ENCODE results near the gene SLC30A7. TPM values are rescaled to one million over a fixed set of nuclear protein-coding genes. Genes with fewer than 3 reads are reported as not detected.
"Not testable (repeated sequence)": the region's sequence is repeated elsewhere in the genome, so short reads cannot be mapped to it uniquely, and the experiment has no call there.

Gene SLC30A7
- total RNA-seq, 1 donor from 2014 or later = 12.5 TPM

DNA sequence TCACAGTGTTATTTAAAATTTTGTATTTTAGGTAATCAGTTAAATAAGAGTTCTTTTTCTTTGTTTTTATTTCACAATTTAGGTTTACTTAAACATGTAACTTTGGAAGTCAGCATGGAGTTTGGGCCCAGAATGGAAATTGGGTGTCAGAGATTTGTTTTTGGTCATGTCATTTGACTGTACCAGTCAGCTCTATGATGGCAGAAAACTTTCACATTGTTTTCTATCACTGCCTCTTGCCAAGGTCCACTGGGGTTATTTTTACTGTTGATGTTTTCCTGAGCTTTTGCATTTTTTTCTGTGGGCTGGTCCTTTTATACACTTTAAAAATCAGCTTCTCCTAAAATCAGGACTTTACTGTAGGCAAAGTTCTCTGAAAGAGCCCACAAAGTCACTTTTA is 54.4 kb downstream of the SLC30A7 start:
- no peak overlapping the region for H3K4me3 ChIP-seq (ENCODE audit: low read depth, low read length)
- no peak for DNase-seq (ENCODE audit: low read depth)
- TF ChIP-seq, protein P1, sequence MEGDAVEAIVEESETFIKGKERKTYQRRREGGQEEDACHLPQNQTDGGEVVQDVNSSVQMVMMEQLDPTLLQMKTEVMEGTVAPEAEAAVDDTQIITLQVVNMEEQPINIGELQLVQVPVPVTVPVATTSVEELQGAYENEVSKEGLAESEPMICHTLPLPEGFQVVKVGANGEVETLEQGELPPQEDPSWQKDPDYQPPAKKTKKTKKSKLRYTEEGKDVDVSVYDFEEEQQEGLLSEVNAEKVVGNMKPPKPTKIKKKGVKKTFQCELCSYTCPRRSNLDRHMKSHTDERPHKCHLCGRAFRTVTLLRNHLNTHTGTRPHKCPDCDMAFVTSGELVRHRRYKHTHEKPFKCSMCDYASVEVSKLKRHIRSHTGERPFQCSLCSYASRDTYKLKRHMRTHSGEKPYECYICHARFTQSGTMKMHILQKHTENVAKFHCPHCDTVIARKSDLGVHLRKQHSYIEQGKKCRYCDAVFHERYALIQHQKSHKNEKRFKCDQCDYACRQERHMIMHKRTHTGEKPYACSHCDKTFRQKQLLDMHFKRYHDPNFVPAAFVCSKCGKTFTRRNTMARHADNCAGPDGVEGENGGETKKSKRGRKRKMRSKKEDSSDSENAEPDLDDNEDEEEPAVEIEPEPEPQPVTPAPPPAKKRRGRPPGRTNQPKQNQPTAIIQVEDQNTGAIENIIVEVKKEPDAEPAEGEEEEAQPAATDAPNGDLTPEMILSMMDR (conservative IDR thresholded peaks at IDR 0.05; ENCODE audit: low read depth, low read length) = no peak

DNA sequence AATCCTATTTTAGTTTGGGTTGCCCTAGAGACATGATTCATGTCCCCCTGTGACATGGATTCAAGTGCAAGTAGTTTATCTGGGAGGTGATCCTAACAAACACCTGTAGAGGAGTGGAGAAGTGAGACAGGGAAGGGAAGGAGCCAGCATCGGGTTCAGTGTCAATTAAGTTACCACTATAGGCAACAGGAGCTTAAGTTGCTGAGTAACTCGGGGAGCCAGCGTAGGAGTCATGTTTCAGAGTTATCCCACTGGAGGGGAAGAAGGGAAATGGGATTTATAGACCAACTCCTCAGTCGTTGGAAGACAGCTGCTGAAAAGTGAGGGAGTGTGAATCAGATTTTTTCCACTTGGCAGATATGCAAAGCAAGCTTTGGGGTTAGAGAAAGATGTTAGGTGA is 54.9 kb downstream of the SLC30A7 start:
- no peak overlapping the region for H3K4me3 ChIP-seq (ENCODE audit: low read depth, low read length)
- DNase-seq (ENCODE audit: low read depth) = no peak
- TF ChIP-seq, protein P1 (conservative IDR thresholded peaks at IDR 0.05; ENCODE audit: low read depth, low read length) = no peak

DNA sequence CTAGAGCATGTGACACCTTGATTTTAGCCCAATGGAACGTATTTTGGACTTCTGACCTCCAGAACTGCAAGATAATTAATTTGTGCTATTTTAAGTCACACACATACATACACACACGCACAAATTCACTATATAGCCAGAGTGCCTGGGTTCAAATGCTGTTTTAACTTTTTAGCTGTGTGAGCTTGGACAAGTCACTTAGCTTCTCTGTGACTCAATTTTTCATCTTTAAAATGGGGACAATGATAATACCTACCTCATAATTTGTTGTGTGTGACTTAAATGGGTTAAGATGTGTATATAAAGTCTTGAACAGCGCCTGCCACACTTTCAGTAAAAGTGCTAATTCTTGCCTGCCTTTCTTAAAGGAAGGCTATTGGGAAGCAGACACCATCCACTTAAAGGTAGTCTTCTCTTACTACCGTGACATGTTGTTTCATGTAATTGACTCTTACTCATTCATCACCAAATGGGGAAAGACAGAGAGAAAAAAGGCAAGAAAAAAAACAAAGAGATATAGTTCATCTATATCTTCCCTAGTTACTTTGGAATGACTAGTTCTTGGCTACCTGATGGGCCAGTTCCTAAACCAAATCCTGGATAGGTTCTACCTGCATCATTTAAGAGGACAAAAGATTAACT is 56.3 kb downstream of the SLC30A7 start:
- TF ChIP-seq, protein P1 (conservative IDR thresholded peaks at IDR 0.05; ENCODE audit: low read depth, low read length) = no peak
- DNase-seq (ENCODE audit: low read depth) = no peak
- H3K4me3 ChIP-seq (ENCODE audit: low read depth, low read length) = no peak overlapping the region

DNA sequence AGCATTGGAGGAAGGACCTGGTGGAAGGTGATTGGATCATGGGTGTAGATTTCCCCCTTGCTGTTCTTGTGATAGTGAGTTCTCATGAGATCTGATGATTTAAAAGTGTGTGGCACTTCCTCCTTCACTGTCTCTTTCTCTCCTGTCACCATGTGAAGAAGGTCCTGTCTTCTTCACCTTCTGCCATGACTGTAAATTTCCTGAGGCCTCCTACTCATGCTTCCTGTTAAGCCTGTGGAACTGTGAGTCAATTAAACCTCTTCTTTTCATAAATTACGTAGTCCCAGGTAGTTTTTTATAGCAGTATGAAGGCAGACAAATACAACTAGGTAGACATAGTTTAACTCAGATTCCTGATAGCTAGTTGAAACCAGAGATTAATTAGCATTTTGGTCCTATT is 57.1 kb downstream of the SLC30A7 start:
- DNase-seq (ENCODE audit: low read depth); H3K4me3 ChIP-seq (ENCODE audit: low read depth, low read length): not testable (repeated sequence)

DNA sequence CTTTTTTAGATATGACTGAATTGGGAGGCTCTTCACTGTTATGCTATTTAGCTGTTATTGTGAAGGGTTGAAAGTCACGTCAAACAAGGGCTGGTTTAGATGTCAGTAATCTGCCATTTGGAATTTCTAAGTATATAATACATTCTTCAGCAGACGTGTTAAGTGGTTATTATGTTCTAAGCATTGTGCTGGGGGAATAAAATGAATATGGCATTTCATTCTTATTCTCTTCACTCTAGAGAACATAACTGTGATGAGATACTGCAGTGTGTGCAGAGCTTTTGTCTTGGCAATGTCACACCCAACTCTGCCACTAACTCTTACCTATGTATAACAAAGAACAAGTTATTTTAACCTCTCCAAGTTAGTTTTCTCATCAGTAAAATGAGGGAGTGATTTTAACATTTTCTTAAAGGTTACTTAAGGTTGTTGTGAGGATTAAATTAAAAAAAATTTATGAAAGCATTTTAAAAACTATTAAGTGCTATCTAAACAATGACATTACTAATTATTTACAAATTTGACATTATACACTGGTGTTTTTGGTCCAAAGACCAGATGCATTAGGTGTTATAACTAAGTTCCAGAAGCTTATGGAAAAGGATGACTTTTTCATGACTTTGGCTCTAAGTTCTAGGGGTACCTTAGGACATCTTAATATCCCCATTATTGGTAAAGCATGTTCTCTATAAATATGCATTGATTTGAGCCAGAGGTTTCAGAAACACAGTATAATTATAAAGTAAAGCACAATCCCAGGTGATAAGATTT is 58.3 kb downstream of the SLC30A7 start:
- no peak for DNase-seq (ENCODE audit: low read depth)
- no peak overlapping the region for H3K4me3 ChIP-seq (ENCODE audit: low read depth, low read length)
- TF ChIP-seq, protein P1 (conservative IDR thresholded peaks at IDR 0.05; ENCODE audit: low read depth, low read length) = no peak

DNA sequence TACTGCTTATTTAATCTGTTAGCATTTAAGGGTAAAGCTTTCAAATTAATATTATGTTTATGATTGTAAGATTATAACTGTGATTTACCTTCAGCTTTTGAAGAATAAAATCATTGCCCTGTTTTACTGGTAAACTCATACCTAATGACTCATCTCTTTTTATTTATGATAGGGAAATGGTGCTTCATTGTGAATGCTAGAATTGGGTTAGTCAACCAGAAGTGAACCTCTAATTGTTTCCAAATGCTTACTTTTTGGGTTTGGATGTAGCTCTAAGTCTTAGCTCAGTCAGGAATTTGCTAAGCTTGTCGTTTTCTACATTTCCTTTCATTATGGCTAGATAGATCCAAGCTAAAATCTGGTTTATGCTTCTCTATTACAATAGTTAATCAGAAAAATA is 59.4 kb downstream of the SLC30A7 start:
- no peak for DNase-seq (ENCODE audit: low read depth)
- TF ChIP-seq, protein P1 (conservative IDR thresholded peaks at IDR 0.05; ENCODE audit: low read depth, low read length) = no peak

DNA sequence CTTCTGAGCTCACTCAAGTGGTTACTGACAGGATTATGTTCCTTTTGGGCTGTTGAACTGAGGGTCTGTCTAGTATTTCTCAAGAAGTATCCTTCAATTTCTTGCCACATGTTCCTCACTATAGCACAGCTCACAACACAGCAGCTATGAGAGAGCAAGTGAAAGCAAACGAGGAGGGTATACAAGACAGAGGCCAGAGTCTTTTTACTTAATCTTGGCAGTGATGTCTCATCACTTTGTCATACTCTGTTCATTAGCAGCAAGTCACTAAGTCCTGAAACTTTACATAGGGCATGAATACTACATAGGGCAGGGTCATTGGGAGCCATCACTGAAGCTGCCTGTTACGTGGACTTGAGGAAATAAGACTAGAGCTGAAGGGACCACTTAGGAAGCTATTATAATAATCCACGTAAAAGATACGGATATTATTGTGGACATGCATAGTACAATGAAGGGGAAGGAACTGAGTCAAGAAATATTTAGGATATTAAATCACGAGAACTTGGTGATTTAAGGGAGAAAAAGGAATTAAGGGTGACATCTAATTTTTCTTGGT is 63.7 kb downstream of the SLC30A7 start:
- no peak overlapping the region for H3K4me3 ChIP-seq (ENCODE audit: low read depth, low read length)
- DNase-seq (ENCODE audit: low read depth) = no peak
- TF ChIP-seq, protein P1 (conservative IDR thresholded peaks at IDR 0.05; ENCODE audit: low read depth, low read length) = no peak

More for the DNA sequence above, 59.4 kb downstream of the SLC30A7 start:
- no peak overlapping the region for H3K4me3 ChIP-seq (ENCODE audit: low read depth, low read length)

All from epithelial cell of proximal tubule (primary cell).